Activated CD4-positive, alpha-beta T cell treated with anti-CD3 and anti-CD28 coated beads, Interleukin-2, amount 50 U/mL, for 1 hour (primary cell): Measurements from ENCODE around the gene CCDC85A.

Experiments
- DNase-seq: peaks from one replicate; pipeline ENCODE4 v3.0.0-alpha.2; 2020

Gene CCDC85A

DNA sequence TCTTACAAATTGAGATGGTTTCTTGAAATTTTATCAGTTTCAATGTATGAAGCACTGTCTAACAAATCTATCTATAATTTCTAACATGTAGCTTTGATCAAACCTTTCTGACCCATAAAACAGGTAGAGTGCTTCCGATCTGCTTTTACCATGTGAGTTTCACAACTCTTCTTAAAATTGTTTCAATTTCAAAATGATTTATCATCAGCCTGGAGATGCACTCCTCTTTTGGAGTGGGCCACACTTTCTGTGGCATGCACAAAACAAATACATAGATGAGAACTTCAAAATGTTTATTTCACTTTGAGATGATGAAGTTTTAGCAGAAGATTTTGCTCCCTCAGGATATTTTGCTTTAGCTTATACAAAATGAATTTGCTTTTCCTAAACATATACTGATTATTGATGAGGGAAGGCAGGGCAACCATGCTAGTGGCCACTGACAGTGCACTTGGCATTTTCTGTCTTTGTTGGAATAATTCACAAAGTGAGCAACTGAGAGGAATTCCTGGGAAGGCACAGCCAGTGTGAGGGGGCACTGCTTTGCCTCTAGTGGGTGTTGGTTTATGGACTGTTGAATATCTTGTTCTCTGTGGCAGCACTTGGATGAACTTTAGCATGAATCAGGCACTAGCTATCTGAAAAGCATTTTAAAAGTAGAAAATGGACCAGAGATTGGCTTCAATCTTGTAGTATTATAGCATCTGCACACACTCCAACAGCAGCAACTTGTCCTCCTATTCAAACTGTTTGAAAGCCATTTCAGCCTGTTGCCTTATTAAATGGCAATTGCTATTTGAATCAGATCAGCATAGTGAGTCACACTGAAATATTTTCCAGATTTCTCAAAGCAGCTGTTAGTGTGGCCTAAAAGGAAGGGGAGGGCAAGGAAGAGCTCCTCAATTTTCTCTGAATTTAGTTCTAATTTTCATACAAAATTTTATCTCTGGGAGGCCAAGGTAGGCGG is 193.2 kb downstream of the CCDC85A start:
- DNase-seq = no peak

DNA sequence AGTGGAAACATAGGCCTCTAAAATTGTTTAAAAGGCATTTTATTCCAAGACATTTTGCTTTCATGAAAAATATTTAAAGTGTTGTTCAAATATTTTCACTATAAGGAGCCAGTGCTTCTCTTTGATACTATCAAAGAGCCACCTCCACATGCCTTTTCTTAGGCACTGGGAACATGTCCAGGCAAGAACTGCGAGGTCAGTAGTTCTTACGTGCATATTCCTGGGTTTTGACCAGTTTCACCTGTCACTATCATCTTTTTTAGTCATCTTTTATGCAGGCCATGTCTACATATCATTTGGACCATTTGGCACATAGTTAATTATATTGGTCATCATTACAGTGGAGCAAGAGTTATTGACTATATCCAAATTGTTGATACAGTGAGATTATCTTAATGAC is 195.3 kb downstream of the CCDC85A start:
- no peak for DNase-seq

DNA sequence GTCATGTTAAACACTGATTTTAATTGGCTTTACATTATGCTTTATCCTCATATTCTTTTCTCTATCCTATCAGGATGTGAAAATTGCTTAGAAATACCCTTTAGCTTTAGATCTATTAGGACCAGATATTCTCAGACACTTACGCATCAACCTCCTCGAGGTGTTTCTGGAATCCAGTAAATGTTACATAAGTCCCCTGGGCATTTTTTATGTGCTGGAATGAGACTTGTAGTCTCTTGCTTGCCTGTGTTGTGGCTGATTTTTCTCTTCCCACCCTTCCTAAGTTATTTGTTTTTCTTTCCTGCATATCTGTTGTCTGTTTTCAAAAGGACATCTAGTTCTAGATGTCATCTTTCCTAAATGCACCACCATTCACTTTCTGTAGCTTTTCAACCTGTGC is 197.1 kb downstream of the CCDC85A start:
- no peak for DNase-seq

DNA sequence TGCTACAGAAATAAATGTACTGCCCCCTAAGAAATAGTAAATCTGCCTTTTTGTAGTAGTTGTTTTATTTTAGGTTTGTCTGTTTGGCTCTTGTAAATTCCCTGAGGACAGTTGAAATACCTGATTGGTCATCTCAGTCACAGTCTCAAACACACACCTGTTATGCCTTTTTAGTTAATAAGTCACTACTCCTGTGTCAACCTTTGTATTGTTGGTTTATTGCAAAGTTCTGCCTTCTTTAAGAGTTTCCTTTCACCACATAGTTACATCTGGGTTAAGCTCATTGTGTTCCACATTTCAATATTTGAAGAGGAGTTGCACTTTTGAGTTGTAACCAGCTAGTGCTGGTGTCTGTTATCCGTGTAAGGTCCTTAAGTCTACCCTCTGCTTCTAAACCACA is 198.7 kb downstream of the CCDC85A start:
- no peak for DNase-seq

DNA sequence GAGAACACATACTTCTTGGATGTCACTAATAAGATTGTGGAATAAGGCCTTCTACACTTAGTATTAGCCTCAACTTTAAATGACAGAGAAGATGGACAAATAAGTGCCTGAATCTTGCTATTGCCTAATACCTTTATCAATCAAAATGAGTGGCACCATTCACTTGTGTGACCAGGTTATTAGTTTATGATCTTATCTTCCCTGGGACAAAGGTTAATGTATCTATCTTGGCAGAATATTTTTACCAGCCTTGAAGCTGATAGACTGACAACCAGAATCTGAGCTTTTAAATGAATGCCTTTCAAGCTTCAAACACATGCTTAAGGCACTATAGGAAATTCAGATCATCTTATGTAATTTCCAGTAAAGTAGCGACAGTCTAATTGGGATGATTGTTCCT is 202.9 kb downstream of the CCDC85A start:
- DNase-seq = no peak

DNA sequence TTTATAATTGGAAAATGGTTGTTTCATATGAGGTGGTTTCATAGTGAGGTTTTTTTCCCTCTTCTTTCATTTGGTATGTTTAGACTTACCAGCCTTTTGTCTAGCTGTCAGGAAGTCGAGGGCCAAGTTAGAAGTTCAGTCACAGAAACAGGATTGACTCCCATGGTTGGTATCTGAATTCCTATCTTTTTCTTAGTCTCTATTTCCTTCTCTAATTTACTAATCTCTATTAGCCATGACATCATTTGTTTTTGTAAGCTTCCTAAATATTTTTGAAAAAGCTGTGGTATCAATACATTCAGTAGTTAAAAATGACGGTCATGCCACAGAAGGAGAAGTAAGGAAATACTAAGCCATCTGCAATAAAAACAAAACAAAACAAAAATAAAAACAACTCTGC is 206.9 kb downstream of the CCDC85A start:
- no peak for DNase-seq

DNA sequence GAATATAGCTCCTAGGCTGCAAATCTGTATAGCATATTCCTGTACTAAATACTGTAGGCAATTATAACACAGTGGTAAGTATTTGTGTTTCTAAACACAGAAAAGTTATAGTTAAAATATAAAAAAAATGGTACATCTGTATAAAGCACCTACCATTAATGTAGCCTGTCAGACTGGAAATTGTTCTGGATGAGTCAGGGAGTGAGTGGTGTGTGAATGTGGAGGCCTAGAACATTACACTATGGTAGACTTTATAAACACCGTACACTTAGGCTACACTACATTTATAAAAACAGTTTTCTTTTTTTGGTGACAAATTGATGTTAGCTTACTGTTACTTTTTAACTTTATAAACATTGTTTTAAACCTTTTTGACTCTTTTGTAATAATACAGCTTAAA is 226.3 kb downstream of the CCDC85A start:
- no peak for DNase-seq

DNA sequence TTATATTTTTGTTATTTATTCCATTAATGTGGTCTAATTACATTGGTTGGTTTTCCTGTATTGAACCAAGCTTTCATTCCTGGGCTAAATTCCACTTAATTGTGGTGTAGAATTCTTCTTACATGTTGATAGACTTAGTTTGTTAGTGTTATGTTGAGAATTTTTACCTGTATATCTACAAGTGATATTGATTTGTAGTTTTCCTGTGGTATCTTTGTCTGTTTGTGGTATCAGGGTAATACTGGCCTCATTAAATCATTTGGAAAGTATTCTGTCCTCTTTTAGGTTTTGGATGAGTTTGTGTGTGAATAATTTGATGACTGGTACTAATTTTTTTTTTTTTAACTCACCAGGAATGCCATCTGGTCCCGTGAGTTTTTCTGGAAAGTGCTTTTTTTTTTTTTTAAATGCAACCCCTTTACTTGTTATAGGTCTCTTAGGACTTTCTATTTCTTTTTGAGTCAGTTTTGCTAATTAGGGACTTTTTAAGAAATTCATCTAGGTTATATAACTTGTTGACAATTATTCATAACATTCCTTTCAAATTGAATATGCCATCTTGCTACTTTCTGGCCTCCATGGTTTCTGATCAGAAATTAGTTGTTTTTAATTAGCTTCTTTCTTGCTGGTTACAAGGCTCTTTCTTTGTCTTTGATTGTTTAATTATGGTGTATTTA is 232.8 kb downstream of the CCDC85A start:
- DNase-seq = no peak
